Measurements from ENCODE around the gene P2RY14.

Gene P2RY14

DNA sequence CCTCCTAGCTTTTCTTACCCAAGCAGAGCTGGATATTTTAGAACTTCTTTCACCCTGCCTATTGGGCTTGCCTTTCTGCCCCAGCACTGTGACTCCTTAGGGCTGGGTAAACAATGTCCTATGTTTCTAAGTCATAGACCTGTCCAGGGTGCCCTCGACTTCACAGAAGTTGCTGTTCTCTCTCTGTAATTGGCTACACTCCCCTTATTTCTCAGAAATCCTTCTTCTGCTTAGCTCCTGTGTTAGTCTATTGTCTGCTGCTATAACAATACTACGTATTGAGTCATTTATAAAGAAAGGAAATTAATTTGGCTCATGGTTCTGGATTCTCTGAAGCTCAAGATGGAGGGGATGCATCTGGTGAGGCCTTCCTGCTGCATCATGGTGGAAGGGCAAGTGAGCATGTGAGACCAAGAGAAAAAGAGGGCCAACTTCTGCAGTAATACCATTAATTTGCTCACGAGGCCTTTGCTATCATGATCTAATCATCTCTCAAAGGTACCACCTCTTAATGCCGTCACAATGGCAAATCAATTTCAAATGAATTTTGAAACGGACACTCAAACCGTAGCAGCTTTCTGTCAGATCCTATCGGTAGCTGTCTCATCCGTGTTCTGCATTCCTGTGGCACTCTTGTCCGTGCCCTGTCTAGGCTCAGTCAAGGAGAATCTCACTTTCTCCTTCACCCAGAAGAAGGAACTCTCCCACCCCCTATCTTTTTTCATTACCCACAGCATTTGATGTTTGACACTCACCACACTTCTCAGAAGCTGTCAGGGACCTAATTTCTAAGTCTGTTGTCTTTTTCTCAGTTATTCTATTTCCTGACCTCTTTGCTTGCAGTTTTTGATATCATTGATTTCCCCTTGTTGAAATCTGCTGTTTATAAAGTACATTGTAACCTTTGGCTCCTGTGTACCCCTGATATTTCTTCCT lies 53.0 kb downstream of the P2RY14 start:
- Histone ChIP-seq H3K4me1 (ENCODE audit: insufficient read depth, low read length, poor library complexity, severe bottlenecking) (peaks cover 12% of the 10 kb centered on the region), H3K79me2 (ENCODE audit: insufficient read depth, low read length) (no peaks in the 10 kb centered on the region), H3K36me3 (ENCODE audit: insufficient read depth, low read length) (peaks cover 45% of the 10 kb centered on the region; the same call in 1 of the 2 replicates), H3K9ac (ENCODE audit: low read depth, low read length, poor library complexity, severe bottlenecking) (no peak overlapping the region), H3K4me3 (ENCODE audit: low read length, poor library complexity, severe bottlenecking) (no peak overlapping the region), H3K4me2 (ENCODE audit: low read depth, low read length, poor library complexity, severe bottlenecking) (no peak overlapping the region), H3K27me3 (ENCODE audit: insufficient read depth, low read length, poor library complexity, severe bottlenecking) (no peaks in the 10 kb centered on the region), H3K9me3 (ENCODE audit: insufficient read depth, low read depth, low read length) (no peaks in the 10 kb centered on the region; the same call in 1 of the 2 replicates), H4K20me1 (ENCODE audit: insufficient read depth, low read length, poor library complexity, severe bottlenecking) (no peaks in the 10 kb centered on the region), H3F3A (ENCODE audit: low read depth) (no peaks in the 10 kb centered on the region), H2AFZ (ENCODE audit: low read length) (no peak overlapping the region), H3K9me2 (replicated peaks; ENCODE audit: low read depth, low read length) (no peaks in the 10 kb centered on the region)
- TF ChIP-seq, protein P1, sequence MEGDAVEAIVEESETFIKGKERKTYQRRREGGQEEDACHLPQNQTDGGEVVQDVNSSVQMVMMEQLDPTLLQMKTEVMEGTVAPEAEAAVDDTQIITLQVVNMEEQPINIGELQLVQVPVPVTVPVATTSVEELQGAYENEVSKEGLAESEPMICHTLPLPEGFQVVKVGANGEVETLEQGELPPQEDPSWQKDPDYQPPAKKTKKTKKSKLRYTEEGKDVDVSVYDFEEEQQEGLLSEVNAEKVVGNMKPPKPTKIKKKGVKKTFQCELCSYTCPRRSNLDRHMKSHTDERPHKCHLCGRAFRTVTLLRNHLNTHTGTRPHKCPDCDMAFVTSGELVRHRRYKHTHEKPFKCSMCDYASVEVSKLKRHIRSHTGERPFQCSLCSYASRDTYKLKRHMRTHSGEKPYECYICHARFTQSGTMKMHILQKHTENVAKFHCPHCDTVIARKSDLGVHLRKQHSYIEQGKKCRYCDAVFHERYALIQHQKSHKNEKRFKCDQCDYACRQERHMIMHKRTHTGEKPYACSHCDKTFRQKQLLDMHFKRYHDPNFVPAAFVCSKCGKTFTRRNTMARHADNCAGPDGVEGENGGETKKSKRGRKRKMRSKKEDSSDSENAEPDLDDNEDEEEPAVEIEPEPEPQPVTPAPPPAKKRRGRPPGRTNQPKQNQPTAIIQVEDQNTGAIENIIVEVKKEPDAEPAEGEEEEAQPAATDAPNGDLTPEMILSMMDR (conservative IDR thresholded peaks at IDR 0.05; ENCODE audit: low read length) = no peak
- TF ChIP-seq EZH2phosphoT487 (IDR thresholded peaks at IDR 0.05; ENCODE audit: borderline replicate concordance) = no peak

DNA sequence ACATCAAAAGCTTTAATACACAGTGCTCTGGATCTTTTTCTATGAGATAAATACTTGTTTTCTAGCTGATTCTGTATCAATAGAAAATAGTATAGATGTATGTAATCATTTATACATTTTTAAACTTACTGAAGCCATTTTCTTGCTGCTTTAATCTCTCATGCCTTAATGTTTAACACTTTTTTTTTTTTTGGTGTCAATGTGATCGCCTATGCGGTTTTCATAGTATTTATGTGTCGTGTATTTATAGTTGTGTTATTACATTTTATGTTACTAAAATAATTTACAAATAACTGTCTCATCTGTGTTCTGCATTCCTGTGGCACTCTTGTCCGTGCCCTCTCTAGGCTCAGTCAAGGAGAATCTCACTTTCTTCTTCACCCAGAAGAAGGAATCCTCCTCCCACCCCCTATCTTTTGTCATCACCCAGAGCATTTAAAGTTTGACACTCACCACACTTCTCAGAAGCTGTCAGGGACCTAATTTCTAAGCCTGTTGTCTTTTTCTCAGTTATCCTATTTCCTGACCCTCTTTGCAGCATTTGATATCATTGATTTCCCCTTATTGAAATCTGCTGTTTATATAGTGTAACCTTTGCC lies 54.0 kb downstream of the P2RY14 start:
- Histone ChIP-seq H3F3A (ENCODE audit: low read depth) (no peaks in the 10 kb centered on the region), H3K4me2 (ENCODE audit: low read depth, low read length, poor library complexity, severe bottlenecking) (no peak overlapping the region), H3K4me1 (ENCODE audit: insufficient read depth, low read length, poor library complexity, severe bottlenecking) (peaks cover 12% of the 10 kb centered on the region), H4K20me1 (ENCODE audit: insufficient read depth, low read length, poor library complexity, severe bottlenecking) (no peaks in the 10 kb centered on the region), H3K9ac (ENCODE audit: low read depth, low read length, poor library complexity, severe bottlenecking) (no peak overlapping the region), H2AFZ (ENCODE audit: low read length) (no peak overlapping the region), H3K4me3 (ENCODE audit: low read length, poor library complexity, severe bottlenecking) (no peak overlapping the region), H3K79me2 (ENCODE audit: insufficient read depth, low read length) (no peaks in the 10 kb centered on the region), H3K27me3 (ENCODE audit: insufficient read depth, low read length, poor library complexity, severe bottlenecking) (no peaks in the 10 kb centered on the region), H3K36me3 (ENCODE audit: insufficient read depth, low read length) (peaks cover 49% of the 10 kb centered on the region; the same call in 1 of the 2 replicates), H3K9me3 (ENCODE audit: insufficient read depth, low read depth, low read length) (no peaks in the 10 kb centered on the region; the same call in 1 of the 2 replicates), H3K9me2 (replicated peaks; ENCODE audit: low read depth, low read length) (no peaks in the 10 kb centered on the region)
- TF ChIP-seq, protein P1 (conservative IDR thresholded peaks at IDR 0.05; ENCODE audit: low read length) = no peak
- TF ChIP-seq EZH2phosphoT487 (IDR thresholded peaks at IDR 0.05; ENCODE audit: borderline replicate concordance) = no peak

DNA sequence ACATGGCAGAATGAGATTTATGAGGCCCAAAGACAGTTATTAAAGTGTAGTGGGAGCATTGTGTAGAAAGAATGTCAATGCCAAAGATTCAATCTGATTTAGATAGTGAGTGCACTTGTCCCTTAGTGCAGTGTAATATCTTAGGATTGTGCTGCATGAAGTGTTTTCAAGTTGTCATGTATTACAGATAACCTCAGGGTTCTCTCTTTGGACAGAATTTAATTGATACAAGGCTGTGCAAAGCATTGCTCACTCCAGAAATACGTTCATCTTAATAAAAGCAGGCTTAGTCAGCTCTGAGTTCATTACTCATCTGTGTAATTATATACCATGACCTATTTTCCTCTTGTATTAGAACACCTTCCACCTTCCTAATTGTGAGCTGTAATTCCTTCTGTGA lies 59.3 kb downstream of the P2RY14 start:
- Histone ChIP-seq H3K9ac (ENCODE audit: low read depth, low read length, poor library complexity, severe bottlenecking) (no peak overlapping the region), H3F3A (ENCODE audit: low read depth) (no peaks in the 10 kb centered on the region), H3K27me3 (ENCODE audit: insufficient read depth, low read length, poor library complexity, severe bottlenecking) (no peaks in the 10 kb centered on the region), H4K20me1 (ENCODE audit: insufficient read depth, low read length, poor library complexity, severe bottlenecking) (no peaks in the 10 kb centered on the region), H3K9me3 (ENCODE audit: insufficient read depth, low read depth, low read length) (no peaks in the 10 kb centered on the region; the same call in 1 of the 2 replicates), H3K9me2 (replicated peaks; ENCODE audit: low read depth, low read length) (no peaks in the 10 kb centered on the region), H3K79me2 (ENCODE audit: insufficient read depth, low read length) (no peaks in the 10 kb centered on the region), H3K4me1 (ENCODE audit: insufficient read depth, low read length, poor library complexity, severe bottlenecking) (no peaks in the 10 kb centered on the region), H3K4me3 (ENCODE audit: low read length, poor library complexity, severe bottlenecking) (no peak overlapping the region), H2AFZ (ENCODE audit: low read length) (no peak overlapping the region), H3K36me3 (ENCODE audit: insufficient read depth, low read length) (peaks cover 34% of the 10 kb centered on the region; the same call in 1 of the 2 replicates), H3K4me2 (ENCODE audit: low read depth, low read length, poor library complexity, severe bottlenecking) (no peak overlapping the region)
- TF ChIP-seq EZH2phosphoT487 (IDR thresholded peaks at IDR 0.05; ENCODE audit: borderline replicate concordance) = no peak
- TF ChIP-seq, protein P1 (conservative IDR thresholded peaks at IDR 0.05; ENCODE audit: low read length) = no peak

Measured in Loucy (cell line).